ENCODE data around the gene PEX13.
"Not testable (repeated sequence)": the region's sequence is repeated elsewhere in the genome, so short reads cannot be mapped to it uniquely, and the experiment has no call there.

PEX13 gene, protein sequence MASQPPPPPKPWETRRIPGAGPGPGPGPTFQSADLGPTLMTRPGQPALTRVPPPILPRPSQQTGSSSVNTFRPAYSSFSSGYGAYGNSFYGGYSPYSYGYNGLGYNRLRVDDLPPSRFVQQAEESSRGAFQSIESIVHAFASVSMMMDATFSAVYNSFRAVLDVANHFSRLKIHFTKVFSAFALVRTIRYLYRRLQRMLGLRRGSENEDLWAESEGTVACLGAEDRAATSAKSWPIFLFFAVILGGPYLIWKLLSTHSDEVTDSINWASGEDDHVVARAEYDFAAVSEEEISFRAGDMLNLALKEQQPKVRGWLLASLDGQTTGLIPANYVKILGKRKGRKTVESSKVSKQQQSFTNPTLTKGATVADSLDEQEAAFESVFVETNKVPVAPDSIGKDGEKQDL

DNA sequence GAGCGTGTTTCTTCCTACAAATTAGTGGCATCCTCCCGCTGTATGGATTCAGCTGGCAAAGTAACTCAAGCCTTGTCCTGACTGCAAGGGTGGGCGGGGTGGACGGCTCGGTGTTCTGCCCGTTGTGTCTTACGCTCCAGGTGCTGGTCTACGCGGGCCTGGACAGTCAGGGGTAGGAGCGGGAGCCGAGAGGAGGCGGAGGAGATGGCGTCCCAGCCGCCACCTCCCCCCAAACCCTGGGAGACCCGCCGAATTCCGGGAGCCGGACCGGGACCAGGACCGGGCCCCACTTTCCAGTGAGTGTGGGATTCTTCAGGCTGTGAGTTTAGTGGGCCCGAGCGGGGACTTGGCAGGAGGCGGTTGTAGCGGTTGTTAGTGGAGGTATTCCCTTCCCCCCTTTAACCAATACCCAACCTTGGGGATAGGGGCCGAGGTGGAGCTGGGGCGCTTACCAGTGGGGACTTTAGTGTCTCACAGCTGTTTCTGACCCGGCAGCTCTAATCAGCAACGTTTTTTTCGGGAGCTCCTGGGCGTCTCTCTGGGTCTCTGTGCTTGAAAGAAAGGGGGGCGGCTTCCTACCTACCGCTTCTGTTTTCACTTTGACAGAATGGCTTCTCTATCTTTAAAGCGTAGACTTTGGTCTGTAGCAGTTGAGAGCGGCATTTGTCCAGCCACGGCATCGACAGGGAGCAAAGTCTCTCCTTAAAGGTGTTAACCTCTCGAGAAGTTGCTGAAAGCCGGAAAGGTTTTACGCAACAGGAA lies at the start of gene PEX13, which contains the start of gene PUS10:
Gene PEX13 (plus strand): TSS at position 165 of the 762 bp plus-strand sequence. CDS start 40 bp downstream, at position 205.
Gene PUS10 (minus strand): TSS at position 700 of the 762 bp plus-strand sequence. CDS start 6,365 bp downstream, outside the sequence.
- DNase-seq = peak; percentile 81

GRCh38 chr2:60972889-60973656 lies 44.4 kb upstream of the PEX13 start:
- DNase-seq = no peak

DNA sequence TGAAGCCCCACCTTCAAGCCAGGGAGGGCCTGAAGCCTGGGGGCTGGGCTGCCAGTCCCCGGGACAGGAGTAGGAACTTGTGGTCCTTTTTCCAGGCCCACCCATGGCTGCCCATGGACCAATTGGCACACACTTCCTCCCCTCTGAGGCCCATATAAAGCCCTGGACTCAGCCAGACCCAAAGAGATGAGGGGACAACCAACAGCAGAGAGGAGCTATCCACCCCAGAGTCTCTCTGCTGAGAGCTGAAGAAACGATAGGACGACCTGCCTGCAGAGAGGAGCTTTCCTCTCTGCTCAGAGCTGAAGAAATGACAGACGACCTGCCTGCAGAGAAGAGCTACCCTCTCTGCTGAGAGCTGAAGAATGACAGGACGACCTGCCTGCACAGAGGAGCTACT lies 43.8 kb upstream of the PEX13 start:
- no peak for DNase-seq

DNA sequence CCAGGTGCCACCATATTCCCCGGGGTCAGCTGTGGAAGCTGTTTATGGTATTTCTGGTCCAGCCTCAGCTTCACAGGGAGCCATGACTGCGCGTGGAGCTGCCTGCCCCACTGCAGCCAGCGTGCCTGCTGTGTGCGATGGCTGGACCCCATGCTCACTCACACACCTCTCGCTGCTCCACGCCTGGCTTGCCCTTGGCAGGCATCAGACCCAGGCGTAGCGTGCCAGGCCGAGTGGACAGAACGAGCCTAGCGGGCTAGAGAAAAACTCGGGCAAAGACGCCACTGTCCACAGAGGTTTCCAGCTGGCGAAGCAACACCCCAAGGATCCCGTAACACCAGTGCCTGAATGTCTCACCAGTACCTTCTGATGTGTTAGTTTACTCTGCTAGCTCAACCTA lies 42.9 kb upstream of the PEX13 start:
- DNase-seq = no peak

- no peak for DNase-seq
Observed at GRCh38 chr2:60976256-60976850, 41.2 kb upstream of the PEX13 start.

GRCh38 chr2:60976875-60977561 lies 40.5 kb upstream of the PEX13 start:
- DNase-seq = peak; percentile 45

DNA sequence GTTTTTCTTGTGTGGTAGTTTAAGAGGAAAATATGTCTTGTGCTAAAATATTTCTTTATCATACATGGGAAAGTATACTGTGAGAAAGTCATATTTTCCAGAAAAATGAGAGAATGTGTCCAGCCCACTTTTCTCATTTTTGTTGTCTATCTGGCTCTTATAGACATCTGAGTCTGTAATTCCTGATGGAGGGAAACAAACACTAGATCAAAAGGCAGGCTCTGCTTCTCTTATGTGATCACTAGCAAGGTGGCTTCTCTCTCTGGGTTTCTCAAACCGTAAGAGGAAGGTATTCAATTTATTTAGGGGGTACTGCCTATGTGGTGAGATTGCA lies 40.0 kb upstream of the PEX13 start:
- no peak for DNase-seq

DNA sequence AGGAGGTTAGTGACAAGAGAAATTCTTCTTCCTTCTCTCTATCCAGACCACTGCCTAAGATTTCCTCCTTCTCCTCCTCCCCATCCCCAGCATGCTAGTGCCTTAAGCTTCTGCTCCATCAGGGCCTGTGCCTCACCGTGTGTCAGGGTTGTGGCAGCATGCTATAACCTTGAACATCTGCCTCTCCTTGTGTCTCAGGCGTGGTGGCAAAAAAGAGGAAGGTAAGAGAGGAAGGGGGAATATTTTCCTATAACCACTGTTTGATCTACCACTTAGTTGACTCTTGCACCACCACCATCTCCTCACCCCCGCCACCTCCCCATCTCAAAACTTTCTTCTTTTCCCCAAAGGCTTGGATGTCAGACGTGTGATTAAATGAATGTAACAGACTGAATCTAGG lies 38.3 kb upstream of the PEX13 start:
- no peak for DNase-seq

DNA sequence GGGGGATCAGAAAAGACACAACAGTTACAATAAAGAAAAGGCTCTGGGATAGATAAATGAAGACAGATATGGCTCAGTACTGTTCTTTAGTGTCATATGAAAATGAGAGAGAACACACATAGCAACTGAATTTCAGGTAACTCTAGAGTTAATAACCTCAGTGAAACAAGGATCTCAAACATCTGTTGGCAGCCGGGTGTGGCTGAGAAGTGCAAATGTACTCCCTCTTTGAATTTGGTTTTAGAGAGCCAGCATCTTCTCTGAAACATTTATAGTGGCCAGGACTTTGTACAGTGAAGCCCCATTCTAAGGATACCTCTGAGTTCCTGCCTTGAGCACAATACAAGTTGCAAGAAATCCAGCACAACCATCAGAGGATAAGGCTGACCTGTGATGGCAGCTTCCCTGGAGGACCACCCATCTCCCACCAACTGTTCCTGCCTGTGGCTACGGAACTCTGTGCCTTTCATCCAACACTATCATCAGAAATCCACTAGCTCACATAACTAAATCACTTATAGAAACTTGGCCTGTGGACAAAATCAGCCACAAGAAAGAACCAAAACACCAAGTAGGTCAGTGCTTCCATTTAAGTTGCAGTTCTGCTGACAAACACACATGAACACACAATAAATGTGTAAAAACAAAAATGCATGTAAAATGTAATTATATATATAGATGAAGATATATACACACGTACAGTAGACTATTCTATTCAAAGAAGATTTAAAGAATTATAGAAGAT lies 37.3 kb upstream of the PEX13 start:
- no peak for DNase-seq

- not testable (repeated sequence) for DNase-seq
Observed at GRCh38 chr2:60982066-60982465, 35.5 kb upstream of the PEX13 start.

GRCh38 chr2:60984720-60985119 lies 32.8 kb upstream of the PEX13 start:
- DNase-seq = no peak

DNA sequence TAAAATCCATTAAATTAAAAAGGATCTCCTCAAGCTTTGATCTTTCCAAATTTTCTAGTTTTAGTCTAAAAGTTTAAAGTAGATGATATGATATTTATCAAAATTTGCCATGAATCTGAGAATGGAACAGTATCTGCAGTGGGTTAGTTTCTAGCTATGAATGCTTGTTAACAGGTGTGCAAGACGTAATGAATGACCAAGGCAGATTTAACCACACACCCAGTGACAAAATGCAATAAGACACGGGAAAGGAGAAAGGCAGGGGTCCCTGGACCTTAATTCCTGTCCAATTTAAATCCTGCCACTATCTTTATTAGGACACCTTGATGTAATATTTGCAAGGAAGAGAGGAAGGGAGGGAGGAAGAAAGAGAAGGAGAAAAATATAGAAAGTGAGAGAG lies 30.5 kb upstream of the PEX13 start:
- DNase-seq = no peak

GRCh38 chr2:60987656-60988055 lies 29.9 kb upstream of the PEX13 start:
- DNase-seq = not testable (repeated sequence)

- DNase-seq = no peak
Observed at GRCh38 chr2:60989259-60989658, 28.3 kb upstream of the PEX13 start.

DNA sequence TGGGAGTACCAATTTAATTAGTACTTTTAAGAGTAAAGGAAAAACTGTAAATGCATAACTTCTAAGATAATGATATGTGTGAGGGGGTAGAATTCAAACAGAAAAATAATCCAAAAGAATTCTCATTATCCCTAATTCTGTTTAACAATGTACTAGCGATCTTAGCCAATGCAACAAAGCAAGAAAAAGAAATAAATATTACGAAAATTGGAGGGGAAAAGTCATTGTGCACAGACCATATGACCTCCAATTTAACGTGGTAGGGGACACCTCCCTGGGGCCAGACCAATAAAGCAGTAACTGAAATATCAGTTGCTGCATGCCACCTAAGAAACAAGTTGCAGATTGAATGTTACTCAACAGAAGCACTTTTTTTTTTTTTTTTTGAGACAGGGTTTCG lies 25.9 kb upstream of the PEX13 start:
- DNase-seq = no peak

- DNase-seq = peak; percentile 39
Observed at GRCh38 chr2:60992985-60993392, 24.5 kb upstream of the PEX13 start.

DNA sequence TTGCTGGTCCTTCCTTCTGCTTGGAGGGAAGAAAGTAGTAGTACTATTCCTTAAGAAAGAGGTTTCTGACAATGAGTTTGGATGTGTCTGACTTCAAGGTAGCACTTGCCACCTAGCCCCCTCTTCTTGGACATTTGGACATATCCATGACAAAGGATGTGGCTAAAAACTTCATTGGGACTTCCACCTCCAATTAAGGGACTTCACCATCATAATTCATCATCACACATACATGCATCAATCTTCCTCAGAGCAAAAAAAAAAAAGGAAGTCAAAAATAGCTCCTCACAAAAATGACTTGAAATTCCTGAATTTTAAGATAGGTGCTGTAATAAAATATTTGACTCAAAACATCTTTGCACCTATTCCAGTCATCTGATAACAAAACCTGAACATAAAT lies 23.4 kb upstream of the PEX13 start:
- no peak for DNase-seq

DNA sequence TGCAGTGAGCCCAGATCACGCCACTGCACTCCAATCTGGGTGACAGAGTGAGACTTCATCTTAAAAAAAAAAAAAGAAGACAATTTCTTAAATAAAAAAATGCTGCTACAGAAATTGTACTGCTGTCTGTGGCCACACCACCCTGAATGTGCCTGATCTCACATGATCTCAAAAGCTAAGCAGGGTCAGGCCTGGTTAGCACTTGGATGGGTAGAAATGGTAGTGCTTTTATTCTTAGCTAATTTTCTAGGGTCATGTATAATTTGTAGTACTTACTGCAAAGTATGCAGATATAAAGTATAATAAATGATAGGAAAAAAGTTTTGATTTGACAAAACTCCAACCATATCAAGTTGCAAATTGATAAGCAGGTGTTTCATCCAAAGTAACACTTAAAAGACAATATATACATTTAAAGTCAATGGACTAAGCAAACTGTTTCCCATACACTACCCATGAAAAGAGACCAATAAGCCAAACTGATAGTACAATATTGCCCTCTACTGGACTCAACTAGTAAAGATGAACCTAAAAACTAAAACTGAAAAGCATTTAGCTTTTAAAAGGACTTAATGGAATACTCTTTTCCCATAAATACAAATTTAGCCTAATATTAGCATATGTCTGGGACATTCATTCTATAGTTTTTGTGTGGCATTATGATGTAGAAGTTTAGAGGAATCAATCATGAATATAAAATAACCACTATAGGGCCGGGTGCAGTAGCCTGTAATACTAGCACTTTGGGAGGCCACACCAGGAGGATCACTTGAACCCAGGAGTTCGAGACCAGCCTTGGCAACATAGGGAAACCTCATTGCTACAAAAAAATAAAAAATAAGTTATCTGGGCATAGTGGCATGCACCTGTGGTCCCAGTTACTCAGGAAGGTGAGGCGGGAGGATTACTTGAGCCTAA lies 18.6 kb upstream of the PEX13 start:
- peak; percentile 55 for DNase-seq

DNA sequence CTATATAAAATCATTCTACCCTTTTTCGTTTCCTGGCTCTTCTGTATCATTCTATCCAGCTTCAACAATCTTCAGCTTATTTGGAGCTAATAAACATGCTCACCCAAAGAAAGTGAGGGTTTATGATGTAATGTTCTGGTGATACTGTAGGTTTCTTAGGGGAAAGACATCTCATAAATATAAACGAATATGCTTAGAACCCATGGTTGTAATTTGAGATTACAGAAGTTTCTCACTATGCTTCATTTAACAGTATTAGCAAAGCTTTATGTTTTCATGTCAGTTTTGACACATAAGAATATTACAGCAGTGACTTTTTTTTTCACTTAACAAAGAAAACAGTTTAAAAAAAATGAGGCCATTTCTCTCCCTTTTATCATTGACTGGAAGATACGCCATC lies 11.8 kb upstream of the PEX13 start:
- DNase-seq = no peak

- no peak for DNase-seq
Observed at GRCh38 chr2:61006486-61007105, 10.9 kb upstream of the PEX13 start.
